ENCODE measurements around the gene GLB1L3.
"Not testable (repeated sequence)": the region's sequence is repeated elsewhere in the genome, so short reads cannot be mapped to it uniquely, and the experiment has no call there.

The GLB1L3 gene

GRCh38 chr11:134340354-134340964 lies 64.3 kb downstream of the GLB1L3 start:
- no peak for DNase-seq (ENCODE audit: low read depth in 1 of 2, low spot score in 1 of 2)

GRCh38 chr11:134341805-134342571 lies 65.8 kb downstream of the GLB1L3 start:
- no peak for DNase-seq (ENCODE audit: low read depth in 1 of 2, low spot score in 1 of 2)

- no peak for DNase-seq (ENCODE audit: low read depth in 1 of 2, low spot score in 1 of 2)
Observed at GRCh38 chr11:134342572-134343340, 66.6 kb downstream of the GLB1L3 start.

GRCh38 chr11:134343646-134344045 lies 67.5 kb downstream of the GLB1L3 start:
- DNase-seq (ENCODE audit: low read depth in 1 of 2, low spot score in 1 of 2): no peak

GRCh38 chr11:134344497-134345236 lies 68.5 kb downstream of the GLB1L3 start:
- not testable (repeated sequence) for DNase-seq (ENCODE audit: low read depth in 1 of 2, low spot score in 1 of 2)

- no peak for DNase-seq (ENCODE audit: low read depth in 1 of 2, low spot score in 1 of 2)
Observed at GRCh38 chr11:134345237-134345550, 69.0 kb downstream of the GLB1L3 start.

DNA sequence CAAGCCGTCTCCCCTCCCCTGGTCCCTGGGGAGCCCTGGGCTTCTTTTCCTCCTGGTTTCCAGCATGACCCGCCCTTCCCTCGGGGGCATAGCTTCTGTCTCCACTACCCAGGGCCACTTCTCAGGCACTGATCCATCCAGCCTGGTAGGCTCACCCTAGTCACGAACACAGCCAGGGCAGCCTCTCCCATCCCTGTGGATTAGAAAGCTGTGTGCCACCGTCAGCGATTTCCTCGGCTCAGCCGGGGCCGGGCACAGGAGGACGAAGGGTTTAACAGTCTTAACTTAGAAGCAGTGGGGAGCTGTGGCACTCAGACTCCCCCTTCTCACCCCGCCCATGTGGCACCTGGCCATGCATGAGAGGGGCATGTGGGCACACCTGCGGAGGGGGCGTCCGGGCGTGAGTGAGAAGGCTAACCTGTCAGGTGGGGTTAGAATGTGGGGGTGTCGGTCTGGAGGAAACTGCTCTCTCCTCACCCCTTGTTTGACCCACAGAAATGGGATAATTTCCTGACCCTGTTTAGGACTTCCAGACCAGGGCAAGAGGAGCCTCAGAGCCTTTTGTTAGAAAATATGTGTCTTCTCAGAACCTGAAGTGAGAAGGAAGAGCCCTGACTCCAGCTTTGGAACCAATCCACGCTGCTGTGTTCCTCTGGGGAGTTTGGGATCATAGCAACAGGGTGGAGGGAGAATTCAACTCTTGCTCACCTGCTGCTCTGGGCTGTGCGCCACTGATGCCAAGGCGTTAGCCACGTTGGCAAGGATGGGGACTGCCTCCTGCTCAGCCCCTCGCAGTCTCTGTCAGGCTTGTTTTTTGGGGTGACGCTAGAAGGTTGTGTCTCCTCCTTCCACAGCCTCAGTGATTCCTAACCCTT lies 70.2 kb downstream of the GLB1L3 start:
- no peak for DNase-seq (ENCODE audit: low read depth in 1 of 2, low spot score in 1 of 2)

DNA sequence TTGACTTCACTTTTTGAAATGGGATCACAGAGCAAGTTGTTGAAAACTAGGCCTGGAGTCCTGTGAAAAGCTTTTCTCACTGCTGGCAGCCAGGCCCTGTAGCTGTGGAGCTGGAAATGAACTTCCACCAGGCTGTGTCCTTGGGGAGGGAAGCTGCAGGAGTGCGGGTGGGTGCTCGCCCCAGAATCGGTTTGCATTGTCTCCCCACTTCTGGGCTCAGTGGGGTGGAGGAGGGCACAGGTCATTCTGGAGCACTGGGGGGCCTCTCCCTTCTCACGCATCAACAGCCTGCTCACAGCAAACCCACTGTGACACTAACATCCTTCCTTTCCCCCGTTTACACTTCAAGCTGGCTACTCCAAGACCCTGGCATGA lies 70.8 kb downstream of the GLB1L3 start:
- no peak for DNase-seq (ENCODE audit: low read depth in 1 of 2, low spot score in 1 of 2)

GRCh38 chr11:134347441-134347840 lies 71.3 kb downstream of the GLB1L3 start:
- no peak for DNase-seq (ENCODE audit: low read depth in 1 of 2, low spot score in 1 of 2)

DNA sequence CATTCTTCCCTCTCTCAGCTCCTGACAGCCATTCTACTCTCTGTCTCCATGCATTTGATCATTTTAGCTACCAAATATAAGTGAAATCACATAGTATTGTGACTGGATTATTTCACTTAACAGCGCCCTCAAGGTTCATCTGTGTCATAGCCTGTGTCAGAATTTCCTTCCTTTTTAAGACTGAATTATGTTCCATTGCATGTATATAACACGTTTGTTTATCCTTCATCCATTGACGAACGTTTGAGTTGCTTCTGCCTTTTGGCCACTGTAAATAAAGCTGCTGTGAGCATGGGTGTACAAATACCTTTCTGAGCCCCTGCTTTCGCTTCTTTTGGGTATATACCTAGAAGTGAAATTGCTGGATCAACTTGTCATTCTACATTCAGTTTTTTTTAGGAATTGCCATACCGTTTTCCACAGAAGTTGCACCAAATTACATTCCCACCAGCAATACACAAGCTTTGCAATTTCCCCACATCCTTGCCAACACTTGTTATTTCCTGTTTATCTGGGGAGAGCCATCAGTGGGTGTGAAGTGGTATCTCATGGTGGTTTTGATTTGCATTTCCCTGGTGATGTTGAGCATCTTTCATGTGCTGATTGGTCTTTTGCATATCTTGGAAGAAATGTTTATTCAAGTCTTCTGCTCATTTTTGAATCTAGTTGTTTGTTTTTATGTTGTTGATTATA lies 73.1 kb downstream of the GLB1L3 start:
- no peak for DNase-seq (ENCODE audit: low read depth in 1 of 2, low spot score in 1 of 2)

DNA sequence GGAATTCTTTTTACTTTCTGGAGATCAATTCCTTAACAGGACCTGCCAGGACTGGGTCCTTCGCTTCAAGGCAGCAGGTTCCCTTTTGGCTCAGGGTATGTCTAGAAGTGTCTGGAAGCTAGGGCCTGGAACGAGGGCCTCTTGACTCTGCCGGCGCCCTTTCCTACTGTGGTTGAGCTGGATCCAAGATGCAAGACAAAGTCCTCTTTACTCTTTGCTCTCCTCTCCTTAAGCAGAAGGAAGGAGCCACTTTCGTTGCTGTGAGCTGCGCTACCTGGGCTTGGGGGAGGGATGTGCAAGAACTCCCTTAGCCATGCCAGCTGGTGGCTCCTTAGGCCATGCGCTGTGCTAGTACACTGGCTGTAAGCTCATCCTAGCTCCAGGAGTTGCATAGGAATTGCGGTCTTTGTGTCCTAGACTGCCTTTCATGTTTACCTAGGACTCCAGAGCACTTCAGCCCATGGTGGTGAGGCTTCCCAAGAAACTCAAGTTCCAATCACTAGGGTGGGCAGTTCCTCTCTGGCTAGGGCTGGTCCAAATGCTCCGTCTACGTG lies 73.7 kb downstream of the GLB1L3 start:
- DNase-seq (ENCODE audit: low read depth in 1 of 2, low spot score in 1 of 2): no peak

DNA sequence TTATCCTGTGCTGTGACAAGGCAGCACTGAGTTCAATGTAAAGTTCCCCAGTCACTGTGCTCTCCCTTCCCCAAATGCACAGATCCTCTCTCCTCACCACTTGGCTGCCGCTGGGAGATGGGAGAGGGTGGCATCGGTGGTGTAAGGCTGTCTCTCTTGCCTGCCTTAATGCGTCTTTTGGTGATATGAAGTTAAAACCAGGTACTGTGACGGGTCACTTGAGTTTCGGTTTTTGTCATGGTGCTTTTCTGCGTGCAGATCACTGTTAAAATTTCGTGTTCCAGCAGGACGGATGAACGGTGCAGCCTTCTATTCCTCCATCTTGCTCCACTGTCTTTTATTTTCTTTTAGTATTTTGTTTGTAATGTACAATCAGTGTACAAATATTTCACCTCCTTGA lies 74.2 kb downstream of the GLB1L3 start:
- DNase-seq (ENCODE audit: low read depth in 1 of 2, low spot score in 1 of 2): no peak

- DNase-seq (ENCODE audit: low read depth in 1 of 2, low spot score in 1 of 2): no peak
Observed at GRCh38 chr11:134352111-134352510, 75.9 kb downstream of the GLB1L3 start.

- DNase-seq (ENCODE audit: low read depth in 1 of 2, low spot score in 1 of 2): no peak
Observed at GRCh38 chr11:134355136-134355535, 79.0 kb downstream of the GLB1L3 start.

DNA sequence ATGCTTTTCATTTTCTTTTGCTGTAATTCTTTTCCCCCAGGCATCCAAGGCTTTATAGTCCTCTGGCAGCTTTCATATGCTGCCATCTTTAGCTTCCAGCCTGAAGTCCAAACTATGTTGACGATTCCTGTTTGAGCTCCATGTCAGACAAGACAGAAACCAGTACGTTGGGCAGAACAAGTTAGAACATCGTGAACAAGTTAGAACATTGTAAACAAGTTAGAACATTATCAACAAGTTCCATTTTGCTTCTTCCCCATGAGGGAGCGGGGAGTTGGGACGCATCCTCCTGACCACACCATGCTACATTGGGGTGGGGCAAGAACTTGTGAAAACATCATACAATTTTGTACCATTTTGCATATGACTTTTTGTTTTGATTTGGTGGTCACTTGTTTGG lies 79.5 kb downstream of the GLB1L3 start:
- DNase-seq (ENCODE audit: low read depth in 1 of 2, low spot score in 1 of 2): no peak

DNA sequence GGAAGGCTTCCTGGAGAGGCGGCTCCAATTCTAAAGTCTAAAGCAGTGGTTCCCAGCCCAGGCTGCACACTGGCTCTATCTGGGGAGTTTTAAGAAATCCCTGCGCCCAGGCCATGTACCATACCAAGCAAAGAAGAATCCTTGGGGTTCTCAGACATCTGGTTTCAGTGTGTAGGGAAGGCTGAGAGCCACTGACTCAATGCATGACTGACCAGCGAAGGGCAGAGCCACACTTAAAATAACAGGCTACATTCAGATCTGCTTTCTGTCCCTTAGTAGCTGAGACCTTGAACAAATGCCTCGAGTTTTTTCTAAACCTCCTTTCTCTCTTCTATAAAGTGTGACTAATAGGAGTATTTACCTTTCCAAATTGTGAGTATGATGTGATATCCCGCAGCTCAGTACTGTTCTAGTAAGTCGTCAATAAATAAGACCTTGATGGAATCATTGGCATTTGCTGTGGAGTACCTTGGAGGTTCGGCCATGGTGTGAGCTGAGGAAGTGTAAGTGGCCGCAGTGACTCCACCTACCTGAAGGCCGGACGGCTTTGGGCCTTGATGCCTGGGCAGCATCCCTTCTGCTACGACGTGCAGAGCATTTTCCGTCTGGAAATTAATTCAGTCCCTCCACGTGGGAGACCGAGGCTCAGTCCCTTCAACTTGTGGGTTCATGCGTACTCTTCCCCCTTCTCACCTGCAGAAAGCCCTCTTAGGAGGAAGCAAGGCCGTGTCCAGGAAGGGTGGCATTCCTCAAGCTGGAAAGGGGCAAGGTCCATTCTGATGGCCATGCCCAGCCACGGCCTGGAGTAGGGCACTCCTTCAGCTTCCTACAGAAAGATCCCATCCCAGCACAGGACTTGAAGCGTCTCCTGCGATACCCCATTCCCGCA lies 80.7 kb downstream of the GLB1L3 start:
- no peak for DNase-seq (ENCODE audit: low read depth in 1 of 2, low spot score in 1 of 2)

GRCh38 chr11:134357545-134357839 lies 81.3 kb downstream of the GLB1L3 start:
- no peak for DNase-seq (ENCODE audit: low read depth in 1 of 2, low spot score in 1 of 2)

DNA sequence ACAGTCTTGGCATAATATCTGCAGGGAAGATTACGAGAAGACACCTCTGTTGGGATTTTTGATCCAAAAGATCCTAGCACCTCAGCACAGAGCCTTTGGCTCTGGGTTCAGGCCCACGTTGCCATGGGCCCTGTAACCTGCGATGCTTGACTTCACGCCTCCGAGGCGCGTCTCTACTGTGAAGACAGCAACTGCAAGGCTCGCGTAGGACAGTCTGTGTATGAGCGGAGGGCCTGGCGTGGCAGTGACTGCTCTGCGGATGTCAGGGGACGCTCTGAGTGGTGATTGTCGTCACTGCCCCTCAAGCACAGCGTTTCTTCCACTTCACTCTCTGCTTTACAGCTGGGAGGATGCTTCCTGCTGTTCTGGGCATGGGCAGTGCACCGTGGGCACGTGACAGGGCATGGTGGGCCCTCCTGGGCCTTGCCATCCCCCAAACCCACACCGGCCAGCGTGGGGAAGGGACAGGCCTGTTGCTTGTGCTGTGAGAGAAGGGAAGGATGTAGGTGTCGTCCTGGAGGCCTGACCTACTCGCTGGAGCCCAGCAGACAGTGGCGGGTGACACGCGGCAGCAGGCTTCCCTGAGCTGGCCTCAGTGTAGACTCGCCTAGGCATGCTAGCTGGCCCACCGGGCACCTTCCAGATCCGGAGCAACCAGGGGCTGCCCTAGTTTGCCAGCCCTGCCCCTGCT lies 82.1 kb downstream of the GLB1L3 start:
- no peak for DNase-seq (ENCODE audit: low read depth in 1 of 2, low spot score in 1 of 2)
